H9 (cell line): ENCODE data around the gene GCNT1. TPM values are rescaled to one million over a fixed set of nuclear protein-coding genes. Genes with fewer than 3 reads are reported as not detected.

Source experiments
- DNase-seq: peaks from one replicate; pipeline ENCODE4 v3.0.0-alpha.2; 2017
- H2AFZ ChIP-seq: one replicate; pipeline ENCODE4 v1.6.1; 2013; ENCODE audit warnings: mild to moderate bottlenecking, low read length, control low read depth, moderate library complexity
- H2AK5ac ChIP-seq: 2 replicates; pipeline ENCODE4 v1.6.1; 2013; ENCODE audit warnings: low read length, control low read depth, mixed read lengths; ENCODE audit not compliant: insufficient read length
- H2BK120ac ChIP-seq: one replicate; pipeline ENCODE4 v1.6.1; 2013; ENCODE audit warnings: low read depth, mild to moderate bottlenecking, low read length, control low read depth, inconsistent platforms; ENCODE audit not compliant: poor library complexity, severe bottlenecking
- H2BK12ac ChIP-seq: 2 replicates; pipeline ENCODE4 v1.6.1; 2013; ENCODE audit warnings: low read length, control low read depth, mixed read lengths, low read depth; ENCODE audit not compliant: insufficient read length
- H2BK15ac ChIP-seq: 2 replicates; pipeline ENCODE4 v1.6.1; 2013; ENCODE audit warnings: low read depth, low read length, control low read depth
- H2BK20ac ChIP-seq: one replicate; pipeline ENCODE4 v1.6.1; 2013; ENCODE audit warnings: low read depth, mild to moderate bottlenecking, low read length, control low read depth, inconsistent platforms; ENCODE audit not compliant: poor library complexity, severe bottlenecking
- H2BK5ac ChIP-seq: 2 replicates; pipeline ENCODE4 v1.6.1; 2013; ENCODE audit warnings: low read length, control low read depth, mixed read lengths; ENCODE audit not compliant: insufficient read length
- H3K14ac ChIP-seq: 2 replicates; pipeline ENCODE4 v1.6.1; 2013; ENCODE audit warnings: low read length, control low read depth; ENCODE audit not compliant: insufficient read depth
- H3K18ac ChIP-seq: 2 replicates; pipeline ENCODE4 v1.6.1; 2013; ENCODE audit warnings: low read depth, mild to moderate bottlenecking, mixed read lengths, low read length, control low read depth; ENCODE audit not compliant: insufficient read length
- H3K23ac ChIP-seq: 2 replicates; pipeline ENCODE4 v1.6.1; 2013; ENCODE audit warnings: low read length, control low read depth, mixed read lengths, low read depth; ENCODE audit not compliant: insufficient read length
- H3K23me2 ChIP-seq: 2 replicates; pipeline ENCODE4 v1.6.1; 2013; ENCODE audit warnings: low read depth, mild to moderate bottlenecking, mixed read lengths, low read length, control low read depth; ENCODE audit not compliant: insufficient read length, poor library complexity, severe bottlenecking
- H3K27ac ChIP-seq: 2 replicates; pipeline ENCODE4 v1.5.1; 2013; ENCODE audit warnings: low read length, control low read depth, mixed read lengths, low read depth; ENCODE audit not compliant: insufficient read length
- H3K27me3 ChIP-seq: 2 replicates; pipeline ENCODE4 v1.6.1; 2013; ENCODE audit warnings: low read length, control low read depth, inconsistent platforms; ENCODE audit not compliant: insufficient read depth
- H3K4ac ChIP-seq: 2 replicates; pipeline ENCODE4 v1.6.1; 2013; ENCODE audit warnings: low read depth, mild to moderate bottlenecking, control low read depth, inconsistent platforms, low read length, moderate library complexity
- H3K4me1 ChIP-seq: 2 replicates; pipeline ENCODE4 v1.6.1; 2013; ENCODE audit warnings: low read length, control low read depth, inconsistent platforms; ENCODE audit not compliant: insufficient read depth
- H3K4me2 ChIP-seq: 2 replicates; pipeline ENCODE4 v1.6.1; 2013; ENCODE audit warnings: low read length, control low read depth, mixed read lengths; ENCODE audit not compliant: insufficient read length, insufficient read depth
- H3K56ac ChIP-seq: 2 replicates; pipeline ENCODE4 v1.6.1; 2013; ENCODE audit warnings: low read depth, mild to moderate bottlenecking, mixed read lengths, low read length, control low read depth; ENCODE audit not compliant: insufficient read length
- H3K79me1 ChIP-seq: 2 replicates; pipeline ENCODE4 v1.6.1; 2013; ENCODE audit warnings: low read depth, mild to moderate bottlenecking, moderate library complexity, low read length, control low read depth, inconsistent platforms; ENCODE audit not compliant: insufficient read depth, poor library complexity, severe bottlenecking
- H3K79me2 ChIP-seq: 2 replicates; pipeline ENCODE4 v1.6.1; 2013; ENCODE audit warnings: low read length, control low read depth, inconsistent platforms; ENCODE audit not compliant: insufficient read depth
- H3K9ac ChIP-seq: 2 replicates; pipeline ENCODE4 v1.6.1; 2013; ENCODE audit warnings: low read length, control low read depth, mixed read lengths; ENCODE audit not compliant: insufficient read length; ENCODE audit errors: extremely low read depth
- H3K9me3 ChIP-seq: one replicate; pipeline ENCODE4 v1.6.1; 2013; ENCODE audit warnings: low read depth, low read length, inconsistent platforms; ENCODE audit not compliant: control insufficient read depth
- H3T11ph ChIP-seq: one replicate; pipeline ENCODE4 v1.6.1; 2013; ENCODE audit warnings: mild to moderate bottlenecking, low read length, control low read depth, inconsistent platforms
- H4K20me1 ChIP-seq: one replicate; pipeline ENCODE4 v1.6.1; 2013; ENCODE audit not compliant: control insufficient read depth, insufficient read length, insufficient read depth
- H4K5ac ChIP-seq: 2 replicates; pipeline ENCODE4 v1.6.1; 2013; ENCODE audit warnings: low read depth, mild to moderate bottlenecking, mixed read lengths, low read length, control low read depth; ENCODE audit not compliant: insufficient read length
- H4K8ac ChIP-seq: replicated peaks from 2 replicates; pipeline ENCODE4 v1.6.1; 2013; ENCODE audit warnings: low read length, control low read depth, mixed read lengths, low read depth; ENCODE audit not compliant: insufficient read length
- H4K91ac ChIP-seq: 2 replicates; pipeline ENCODE4 v1.6.1; 2013; ENCODE audit warnings: low read depth, mild to moderate bottlenecking, moderate library complexity, mixed read lengths, low read length, control low read depth; ENCODE audit not compliant: insufficient read length
- H3K27ac Mint-ChIP-seq, 3 experiments: 2 replicates in 2 of 3; 3 replicates in 1 of 3; pipeline ENCODE4 v1.8.0; 2020 to 2021; ENCODE audit warnings: mixed read lengths in 3 of 3, mild to moderate bottlenecking in 1 of 3, moderate library complexity in 1 of 3
- H3K27me3 Mint-ChIP-seq: 2 replicates; pipeline ENCODE4 v1.8.0; 2021; ENCODE audit warnings: low read depth, mild to moderate bottlenecking, moderate library complexity, mixed read lengths
- H3K36me3 Mint-ChIP-seq, 3 experiments: 2 replicates in 2 of 3; 3 replicates in 1 of 3; pipeline ENCODE4 v1.8.0; 2020 to 2021; ENCODE audit warnings: low read depth in 3 of 3, mixed read lengths in 3 of 3; ENCODE audit not compliant: insufficient read depth in 1 of 3
- H3K4me1 Mint-ChIP-seq, 2 experiments: 2 replicates each; pipeline ENCODE4 v1.8.0; 2020; ENCODE audit warnings: mixed read lengths in 2 of 2
- H3K4me3 Mint-ChIP-seq, 2 experiments: 2 replicates in 1 of 2; 3 replicates in 1 of 2; pipeline ENCODE4 v1.8.0; 2020 to 2021; ENCODE audit warnings: mild to moderate bottlenecking in 2 of 2, mixed read lengths in 2 of 2, moderate library complexity in 1 of 2
- H3K9me3 Mint-ChIP-seq, 2 experiments: 2 replicates in 1 of 2; 3 replicates in 1 of 2; pipeline ENCODE4 v1.8.0; 2020; ENCODE audit warnings: mild to moderate bottlenecking in 2 of 2, mixed read lengths in 2 of 2, moderate library complexity in 1 of 2
- CTCF ChIP-seq: fragments of 200-600 bp; sonication (generic); conservative IDR thresholded peaks from 3 replicates; pipeline ENCODE4 v1.8.0; 2021; ENCODE audit warnings: antibody characterized with exemption, mild to moderate bottlenecking
- WGBS: extraction: QIAGEN DNeasy Blood & Tissue Kit; methylation state at CpG from one replicate; pipeline ENCODE4 v1.1.7; 2013; ENCODE audit warnings: missing lambda C conversion rate, low lambda C conversion rate, mixed read lengths; ENCODE audit not compliant: insufficient read length; ENCODE audit errors: extremely low coverage; 5-methylcytosine and 5-hydroxymethylcytosine counted together
- total RNA-seq: library from RNA; stranded (reverse); gene quantifications from 2 replicates; pipeline ENCODE4 v1.2.1, GENCODE V29; 2021

The GCNT1 gene
- total RNA-seq, 1 experiment from 2014 or later = 35.6 TPM

- H4K91ac ChIP-seq = no peak overlapping the region
- H3K79me2 ChIP-seq = no peaks in the 10 kb centered on the region
- peaks cover 5% of the 10 kb centered on the region for H3K9me3 ChIP-seq
- no peak overlapping the region for H3K56ac ChIP-seq
- WGBS = no CpG with 5 or more reads among the region's 10 CpGs
- no peaks in the 10 kb centered on the region for H3K27me3 ChIP-seq
- no peak overlapping the region for H3K18ac ChIP-seq
- H3K23ac ChIP-seq = no peak overlapping the region
- no peak overlapping the region for H3K4ac ChIP-seq
- no peaks in the 10 kb centered on the region for H3K4me1 ChIP-seq
- Mint-ChIP-seq H3K4me1 (peaks cover 2% of the 10 kb centered on the region in 2 experiments; a peak in 2 of 4 replicates), H3K36me3 (peaks cover 2 to 14% (median 10%) of the 10 kb centered on the region in 3 experiments; a peak in 6 of 7 replicates), H3K27me3 (0 out of 2 replicates have a peak, but pooled peaks cover 2% of the 10 kb centered on the region), H3K4me3 (no peak overlapping the region), H3K9me3 (peaks cover 19 to 21% of the 10 kb centered on the region in 2 experiments), H3K27ac (no peak overlapping the region)
- no peaks in the 10 kb centered on the region for H4K20me1 ChIP-seq
- no peaks in the 10 kb centered on the region for H3K23me2 ChIP-seq
- H2BK5ac ChIP-seq = no peak overlapping the region
- H3T11ph ChIP-seq = no peak overlapping the region
- H2BK120ac ChIP-seq = no peak overlapping the region
- H2BK12ac ChIP-seq = no peak overlapping the region
- no peak for DNase-seq
- no peak overlapping the region for H2BK15ac ChIP-seq
- H2AFZ ChIP-seq = no peak overlapping the region
- H3K14ac ChIP-seq = no peak overlapping the region
- H4K8ac ChIP-seq = no peak overlapping the region
- no peak overlapping the region for H3K4me2 ChIP-seq
- no peak overlapping the region for H2BK20ac ChIP-seq
- H3K27ac ChIP-seq = no peak overlapping the region
- no peak overlapping the region for H3K9ac ChIP-seq
- H4K5ac ChIP-seq = no peak overlapping the region
- no peak overlapping the region for H2AK5ac ChIP-seq
- TF ChIP-seq CTCF = no peak
- H3K79me1 ChIP-seq = no peaks in the 10 kb centered on the region
Observed at GRCh38 chr9:76441551-76442322, 17.2 kb upstream of the GCNT1 start.
